BLaER1 (cell line): Measurements from ENCODE around the gene NBPF1.
"Not testable (repeated sequence)": the region's sequence is repeated elsewhere in the genome, so short reads cannot be mapped to it uniquely, and the experiment has no call there.

ENCODE experiments used
- H3K27ac ChIP-seq: shearing (Covaris generic); formaldehyde crosslinking; 2 replicates; pipeline ENCODE4 v1.8.1; 2022
- H3K27me3 ChIP-seq: shearing (Covaris generic); formaldehyde crosslinking; 2 replicates; pipeline ENCODE4 v1.8.1; 2022
- H3K36me3 ChIP-seq: shearing (Covaris generic); formaldehyde crosslinking; 2 replicates; pipeline ENCODE4 v1.8.1; 2022
- H3K4me1 ChIP-seq: shearing (Covaris generic); formaldehyde crosslinking; 2 replicates; pipeline ENCODE4 v1.8.1; 2022
- H3K4me2 ChIP-seq: shearing (Covaris generic); formaldehyde crosslinking; 2 replicates; pipeline ENCODE4 v1.8.1; 2022
- H3K4me3 ChIP-seq: shearing (Covaris generic); formaldehyde crosslinking; 2 replicates; pipeline ENCODE4 v1.8.1; 2022
- H3K9ac ChIP-seq: shearing (Covaris generic); formaldehyde crosslinking; 2 replicates; pipeline ENCODE4 v1.8.1; 2022
- H3K9me3 ChIP-seq: shearing (Covaris generic); formaldehyde crosslinking; 2 replicates; pipeline ENCODE4 v1.8.1; 2022
- H4K20me1 ChIP-seq: shearing (Covaris generic); formaldehyde crosslinking; 2 replicates; pipeline ENCODE4 v1.8.1; 2022

The NBPF1 gene

DNA sequence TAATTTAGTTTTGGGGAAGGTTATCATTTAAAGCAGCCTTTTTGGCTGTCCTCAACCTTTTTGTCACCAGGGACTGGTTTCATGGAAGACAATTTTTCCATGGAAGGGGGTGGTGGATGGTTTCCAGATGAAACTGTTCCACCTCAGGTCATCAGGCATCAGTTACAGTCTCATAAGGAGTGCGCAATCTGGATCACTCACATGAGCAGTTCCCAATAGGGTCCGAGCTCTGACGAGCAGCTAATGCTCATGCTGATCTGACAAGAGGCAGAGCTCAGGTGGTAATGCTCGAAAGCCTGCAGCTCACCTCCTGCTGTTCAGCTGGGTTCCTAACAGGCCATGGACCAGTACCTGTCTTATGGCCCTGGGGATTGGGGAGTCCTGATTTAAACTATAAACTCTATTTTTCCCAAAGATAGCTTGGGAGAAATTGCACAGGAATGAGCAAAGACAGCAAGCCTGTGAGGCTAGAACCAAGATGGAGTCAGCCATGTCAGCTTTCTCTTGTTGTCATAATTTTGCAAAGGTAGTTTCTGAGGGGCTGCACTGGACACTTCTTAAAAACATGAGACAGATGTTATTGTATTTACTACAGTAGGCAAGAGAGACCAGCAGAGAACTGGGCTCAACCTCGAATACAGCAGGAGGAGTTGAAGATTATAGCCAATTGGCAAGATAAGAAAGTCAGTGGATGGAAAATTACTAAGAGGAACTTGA, 96.5 kb downstream of the NBPF1 start:
- H3K4me2 ChIP-seq, H3K36me3 ChIP-seq, H3K9ac ChIP-seq, H3K9me3 ChIP-seq, H3K27me3 ChIP-seq, H4K20me1 ChIP-seq, H3K4me1 ChIP-seq, H3K27ac ChIP-seq, H3K4me3 ChIP-seq: not testable (repeated sequence)

DNA sequence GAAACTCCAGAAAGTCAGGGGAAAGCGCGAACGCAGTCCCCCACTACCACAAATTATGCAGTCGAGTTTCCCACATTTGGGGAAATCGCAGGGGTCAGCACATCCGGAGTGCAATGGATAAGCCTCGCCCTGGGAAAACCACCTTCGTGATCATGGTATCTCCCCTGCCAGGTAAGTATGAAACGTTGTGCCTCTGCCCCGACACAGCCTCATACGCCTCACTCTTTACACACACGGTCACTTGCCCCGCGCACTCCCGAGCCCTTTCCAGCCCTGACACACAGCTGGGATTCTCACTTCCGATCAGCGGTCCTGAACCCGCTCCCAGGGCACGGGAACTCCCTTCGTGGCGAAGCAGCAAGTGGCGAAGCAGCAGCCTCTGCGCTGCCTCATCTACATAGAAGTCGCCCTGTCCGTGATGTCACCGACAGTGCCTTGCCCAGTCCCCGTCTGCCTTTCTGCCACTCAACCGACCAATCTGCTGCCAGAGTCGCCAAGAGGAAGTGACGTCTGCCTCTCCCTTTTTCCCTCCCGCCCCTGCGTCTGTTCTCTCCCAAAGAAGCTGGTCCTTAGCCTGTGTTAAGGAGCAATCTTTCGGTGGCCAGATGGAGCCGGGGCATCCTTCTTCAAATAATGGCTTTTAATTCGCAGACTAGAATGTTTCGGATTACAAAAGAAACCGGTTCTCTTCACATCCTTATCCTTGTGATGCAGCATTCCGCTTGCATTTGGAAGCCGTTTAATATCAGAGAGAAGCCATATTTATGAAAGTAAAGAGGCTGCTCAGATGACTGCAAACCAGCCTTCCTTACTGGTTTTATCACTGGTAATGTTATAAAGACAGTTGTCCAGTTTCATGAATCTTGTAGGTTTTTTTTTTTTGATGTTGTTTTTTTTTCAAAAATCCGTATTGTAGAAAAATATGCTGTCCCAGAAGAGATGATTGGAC, 99.0 kb downstream of the NBPF1 start, which contains the start of gene RNU1-1:
RNU1-1 (minus strand) TSS at position 179 of the 949 bp plus-strand sequence.
- not testable (repeated sequence) for H3K9me3 ChIP-seq, H3K4me1 ChIP-seq, H4K20me1 ChIP-seq, H3K36me3 ChIP-seq, H3K27me3 ChIP-seq
- Histone ChIP-seq H3K9ac (peak within 1 kb of the TSS; percentile 81), H3K27ac (peak within 1 kb of the TSS; percentile 82; the same call in 1 of the 2 replicates), H3K4me2 (peak within 1 kb of the TSS; percentile 50), H3K4me3 (peak within 1 kb of the TSS; percentile 56; the same call in 1 of the 2 replicates)

DNA sequence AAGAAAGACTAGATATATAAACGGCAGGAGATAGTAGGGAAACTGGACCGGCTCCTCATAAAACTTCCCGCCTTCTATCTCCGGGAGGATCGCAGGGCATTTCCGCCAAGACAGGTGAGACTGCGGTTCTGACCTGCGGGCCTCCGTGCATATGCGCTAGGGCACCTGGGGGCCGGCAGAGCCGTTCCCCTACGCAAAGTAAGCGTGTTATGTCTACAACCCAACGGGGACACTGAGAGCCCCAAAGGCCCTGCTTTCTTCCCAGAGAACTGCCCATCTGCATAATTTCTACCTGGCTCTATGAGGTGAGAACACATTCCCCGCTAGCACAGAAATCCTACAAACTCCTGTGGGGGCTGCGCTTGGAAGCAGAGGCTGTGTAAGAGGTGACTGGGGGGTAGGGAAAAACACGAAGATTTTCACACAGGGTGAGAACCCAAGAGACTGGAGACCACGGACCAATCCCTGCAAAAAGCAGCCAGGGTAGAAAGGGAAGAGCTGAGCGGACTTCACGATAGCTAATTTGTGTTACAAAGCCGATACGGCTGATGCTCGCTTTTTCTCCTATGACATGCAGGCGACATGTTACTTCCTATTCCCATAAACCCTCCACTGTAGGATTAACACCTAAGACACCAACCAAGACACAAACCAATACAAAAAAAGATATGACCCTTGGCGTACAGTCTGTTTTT, 99.8 kb downstream of the NBPF1 start:
- not testable (repeated sequence) for H3K9me3 ChIP-seq, H4K20me1 ChIP-seq, H3K27me3 ChIP-seq, H3K36me3 ChIP-seq, H3K4me3 ChIP-seq, H3K4me1 ChIP-seq, H3K27ac ChIP-seq, H3K9ac ChIP-seq
- peak overlapping the region; percentile 39 for H3K4me2 ChIP-seq

- H3K27me3 ChIP-seq, H3K4me3 ChIP-seq, H3K27ac ChIP-seq, H3K4me1 ChIP-seq, H4K20me1 ChIP-seq, H3K9me3 ChIP-seq, H3K9ac ChIP-seq, H3K36me3 ChIP-seq: not testable (repeated sequence)
- peak overlapping the region; percentile 39 for H3K4me2 ChIP-seq
These were observed 100.5 kb downstream of the NBPF1 start for GRCh38 chr1:16512624-16513411.
